Suprapubic skin (tissue), 4 donors: ENCODE measurements around the gene MOB3A. TPM values are rescaled to one million over a fixed set of nuclear protein-coding genes. Genes with fewer than 3 reads are reported as not detected.

Experiments
- DNase-seq, 2 donors: peaks; one replicate each; pipeline ENCODE4 v3.0.0-alpha.2; 2019; ENCODE audit warnings: low spot score in 2 of 2
- H3K27ac ChIP-seq: fragments of 200-600 bp; sonication (generic); one replicate; pipeline ENCODE4 v1.5.1; 2019
- H3K27me3 ChIP-seq: fragments of 200-600 bp; sonication (generic); one replicate; pipeline ENCODE4 v1.5.1; 2019
- H3K36me3 ChIP-seq: fragments of 200-600 bp; sonication (generic); one replicate; pipeline ENCODE4 v1.5.1; 2019
- H3K4me1 ChIP-seq: fragments of 200-600 bp; sonication (generic); one replicate; pipeline ENCODE4 v1.5.1; 2019
- H3K4me3 ChIP-seq: fragments of 200-600 bp; sonication (generic); one replicate; pipeline ENCODE4 v1.5.1; 2019; ENCODE audit warnings: mild to moderate bottlenecking
- H3K9me3 ChIP-seq: fragments of 200-600 bp; sonication (generic); one replicate; pipeline ENCODE4 v1.5.1; 2019
- CTCF ChIP-seq, 2 donors: fragments of 200-600 bp in 1 of 2; fragments of 450-650 bp in 1 of 2; sonication (generic) in 1 of 2; IDR thresholded peaks; one replicate each; pipeline ENCODE4 v1.5.1; 2016 to 2019; ENCODE audit warnings: antibody characterized with exemption in 2 of 2, mild to moderate bottlenecking in 1 of 2, moderate library complexity in 1 of 2
- EP300 ChIP-seq: sonication (generic); formaldehyde crosslinking; IDR thresholded peaks from one replicate; pipeline ENCODE4 v1.6.1; 2017; ENCODE audit warnings: antibody characterized with exemption
- POLR2A ChIP-seq, 2 donors: fragments of 450-650 bp; IDR thresholded peaks; one replicate each; pipeline ENCODE4 v1.6.1; 2017; ENCODE audit warnings: antibody characterized with exemption in 2 of 2, mild to moderate bottlenecking in 2 of 2, moderate library complexity in 2 of 2
- POLR2AphosphoS5 ChIP-seq, 3 donors: sonication (generic); formaldehyde crosslinking; IDR thresholded peaks; one replicate each; pipeline ENCODE4 v1.6.1; 2017; ENCODE audit warnings: antibody characterized with exemption in 3 of 3
- WGBS: methylation state at CpG from one replicate; pipeline ENCODE4 v1.1.5; 2018; 5-methylcytosine and 5-hydroxymethylcytosine counted together
- total RNA-seq, 4 donors: library from RNA; depleted of rRNA; stranded (reverse); fragments of >200 nt; gene quantifications; one replicate each; pipeline ENCODE4 v1.1.0, GENCODE V29; 2016

The MOB3A gene
- total RNA-seq, 4 donors from 2014 or later: 23.7 to 29.4 (median 28.1) TPM

GRCh38 chr19:2116507-2116906 lies 20.4 kb upstream of the MOB3A start:
- H3K9me3 ChIP-seq: no peaks in the 10 kb centered on the region
- H3K27me3 ChIP-seq: no peaks in the 10 kb centered on the region
- WGBS: no CpG with 5 or more reads among the region's 25 CpGs
- no peak for TF ChIP-seq CTCF (IDR thresholded peaks at IDR 0.05)
- no peak for TF ChIP-seq EP300
- TF ChIP-seq POLR2AphosphoS5 (IDR thresholded peaks at IDR 0.05): no peak
- no peak for TF ChIP-seq POLR2A (IDR thresholded peaks at IDR 0.05)
- peaks cover 100% of the 10 kb centered on the region for H3K36me3 ChIP-seq
- no peak for DNase-seq
- H3K4me3 ChIP-seq: no peak overlapping the region
- no peak overlapping the region for H3K27ac ChIP-seq
- H3K4me1 ChIP-seq: no peaks in the 10 kb centered on the region

- Histone ChIP-seq H3K9me3 (no peaks in the 10 kb centered on the region), H3K27me3 (no peaks in the 10 kb centered on the region), H3K27ac (no peak overlapping the region), H3K4me3 (no peak overlapping the region), H3K4me1 (no peaks in the 10 kb centered on the region), H3K36me3 (peaks cover 100% of the 10 kb centered on the region)
- no peak for DNase-seq
- TF ChIP-seq EP300: no peak
- TF ChIP-seq POLR2A (IDR thresholded peaks at IDR 0.05): no peak
- no peak for TF ChIP-seq POLR2AphosphoS5 (IDR thresholded peaks at IDR 0.05)
- no peak for TF ChIP-seq CTCF (IDR thresholded peaks at IDR 0.05)
- 98% methylated on average over 19 of the region's 24 CpGs for WGBS
Measured at GRCh38 chr19:2115911-2116426, 19.8 kb upstream of the MOB3A start.

- Histone ChIP-seq H3K27ac (no peak overlapping the region), H3K27me3 (no peaks in the 10 kb centered on the region), H3K4me1 (no peaks in the 10 kb centered on the region), H3K36me3 (peaks cover 100% of the 10 kb centered on the region), H3K9me3 (no peaks in the 10 kb centered on the region), H3K4me3 (no peak overlapping the region)
- TF ChIP-seq POLR2AphosphoS5 (IDR thresholded peaks at IDR 0.05) (no peak), CTCF (IDR thresholded peaks at IDR 0.05) (no peak), POLR2A (IDR thresholded peaks at IDR 0.05) (no peak), EP300 (no peak)
- 97% methylated on average over 25 of the region's 25 CpGs for WGBS
- DNase-seq: no peak
Measured at GRCh38 chr19:2115324-2115723, 19.2 kb upstream of the MOB3A start.

- Histone ChIP-seq H3K27ac (no peak overlapping the region), H3K4me1 (no peaks in the 10 kb centered on the region), H3K27me3 (no peaks in the 10 kb centered on the region), H3K36me3 (peaks cover 100% of the 10 kb centered on the region), H3K4me3 (no peak overlapping the region), H3K9me3 (no peaks in the 10 kb centered on the region)
- 100% methylated on average over 1 of the region's 21 CpGs for WGBS
- TF ChIP-seq POLR2A (IDR thresholded peaks at IDR 0.05): no peak
- TF ChIP-seq POLR2AphosphoS5 (IDR thresholded peaks at IDR 0.05): no peak
- TF ChIP-seq CTCF (IDR thresholded peaks at IDR 0.05): no peak
- TF ChIP-seq EP300: no peak
- no peak for DNase-seq
Measured at GRCh38 chr19:2114821-2115220, 18.7 kb upstream of the MOB3A start.

- Histone ChIP-seq H3K9me3 (no peaks in the 10 kb centered on the region), H3K4me3 (no peak overlapping the region), H3K4me1 (no peaks in the 10 kb centered on the region), H3K27me3 (no peaks in the 10 kb centered on the region), H3K36me3 (peaks cover 100% of the 10 kb centered on the region), H3K27ac (no peak overlapping the region)
- WGBS: 96% methylated on average over 9 of the region's 9 CpGs
- TF ChIP-seq POLR2A (IDR thresholded peaks at IDR 0.05): no peak
- TF ChIP-seq EP300: no peak
- no peak for TF ChIP-seq CTCF (IDR thresholded peaks at IDR 0.05)
- TF ChIP-seq POLR2AphosphoS5 (IDR thresholded peaks at IDR 0.05): no peak
- no peak for DNase-seq
Measured at GRCh38 chr19:2114218-2114617, 18.1 kb upstream of the MOB3A start.
